Stimulated activated naive CD4-positive, alpha-beta T cell (primary cell): ENCODE measurements around the gene MRPL19.

ENCODE experiments used
- DNase-seq, 6 experiments: peaks; one replicate each; lab custom pipeline; 2025; lab: John Stamatoyannopoulos, UW

MRPL19 gene

DNA sequence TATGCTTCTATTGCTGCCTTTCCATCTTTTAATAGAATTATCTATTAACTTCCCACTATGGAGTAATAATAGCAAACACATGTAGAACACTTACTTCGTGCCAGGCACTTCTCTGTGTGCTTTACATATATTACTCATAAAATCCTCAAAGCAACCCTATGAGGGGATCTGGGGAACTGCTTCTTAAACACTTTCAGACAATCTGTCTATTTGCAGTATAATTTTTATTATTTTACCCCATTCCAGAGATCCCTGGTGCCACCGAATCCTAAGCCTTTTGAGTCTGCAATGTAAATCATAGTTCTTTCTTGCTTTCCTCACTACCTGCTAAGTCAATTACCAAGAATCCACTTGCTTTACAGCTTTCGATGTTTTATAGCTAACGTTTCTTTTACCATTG is 89.7 kb downstream of the MRPL19 start:
- DNase-seq = no peak

DNA sequence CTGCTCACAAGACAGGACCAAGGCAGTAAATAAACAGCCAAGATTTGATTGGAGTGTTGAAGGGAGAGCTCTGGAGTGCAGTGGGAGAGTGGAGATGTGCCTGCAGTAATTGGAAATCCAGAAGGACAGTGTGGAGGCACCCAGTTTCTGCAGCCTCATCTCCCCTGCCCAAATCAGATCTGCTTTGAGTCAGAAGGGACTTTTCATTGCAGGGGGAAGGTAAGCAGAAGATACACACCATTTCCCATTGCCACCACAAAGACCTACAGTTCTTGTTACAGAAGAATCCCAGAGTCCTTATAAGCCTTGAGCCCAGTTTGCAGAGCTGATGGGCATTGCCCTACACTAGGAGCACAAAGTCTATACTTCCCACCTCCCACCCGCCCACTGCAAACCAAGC is 91.4 kb downstream of the MRPL19 start:
- DNase-seq = no peak
